Transverse colon (tissue), 4 donors: ENCODE measurements around the gene PDZD2. TPM values are rescaled to one million over a fixed set of nuclear protein-coding genes. Genes with fewer than 3 reads are reported as not detected.

ENCODE experiments used
- DNase-seq: peaks from one replicate; pipeline ENCODE4 v3.0.0-alpha.2; 2019
- H3K27ac ChIP-seq, 4 donors: fragments of 200-600 bp; sonication (generic); 2 replicates each; pipeline ENCODE4 v1.5.1; 2016 to 2018; ENCODE audit warnings: inconsistent platforms in 4 of 4
- H3K27me3 ChIP-seq: fragments of 200-600 bp; sonication (generic); 2 replicates; pipeline ENCODE4 v1.5.1; 2017; ENCODE audit warnings: inconsistent platforms
- H3K36me3 ChIP-seq, 4 donors: fragments of 200-600 bp; sonication (generic); 2 replicates each; pipeline ENCODE4 v1.5.1; 2017 to 2019; ENCODE audit warnings: inconsistent platforms in 4 of 4
- H3K4me1 ChIP-seq, 4 donors: fragments of 200-600 bp; sonication (generic); 2 replicates each; pipeline ENCODE4 v1.5.1; 2017 to 2020; ENCODE audit warnings: inconsistent platforms in 4 of 4
- H3K4me3 ChIP-seq, 4 donors: fragments of 200-600 bp; sonication (generic); 1 replicate in 1 of 4; 2 replicates in 3 of 4; pipeline versions ENCODE4 v1.5.1 to v1.6.1; 2017 to 2019; ENCODE audit warnings: inconsistent platforms in 4 of 4
- H3K9me3 ChIP-seq, 2 donors: fragments of 200-600 bp; sonication (generic); 2 replicates each; pipeline ENCODE4 v1.5.1; 2017 to 2019; ENCODE audit warnings: inconsistent platforms in 2 of 2
- CTCF ChIP-seq, 5 experiments: fragments of 200-600 bp in 3 of 5; fragments of 450-650 bp in 2 of 5; sonication (generic) in 3 of 5; IDR thresholded peaks; 1 replicate in 2 of 5; 2 replicates in 3 of 5; pipeline ENCODE4 v1.5.1; 2016 to 2017; ENCODE audit warnings: antibody characterized with exemption in 5 of 5, inconsistent platforms in 3 of 5, mild to moderate bottlenecking in 2 of 5, moderate library complexity in 1 of 5
- EP300 ChIP-seq: sonication (generic); formaldehyde crosslinking; IDR thresholded peaks from one replicate; pipeline ENCODE4 v1.6.1; 2017; ENCODE audit warnings: antibody characterized with exemption, low read depth
- POLR2A ChIP-seq: fragments of 450-650 bp; IDR thresholded peaks from one replicate; pipeline ENCODE4 v1.6.1; 2016; ENCODE audit warnings: antibody characterized with exemption, mild to moderate bottlenecking, moderate library complexity
- POLR2AphosphoS5 ChIP-seq, 3 donors: sonication (generic); formaldehyde crosslinking; IDR thresholded peaks; one replicate each; pipeline ENCODE4 v1.6.1; 2016; ENCODE audit warnings: antibody characterized with exemption in 3 of 3
- WGBS, 2 donors: methylation state at CpG; one replicate each; pipeline ENCODE4 v1.1.5; 2018; ENCODE audit warnings: low coverage in 1 of 2; 5-methylcytosine and 5-hydroxymethylcytosine counted together
- in situ Hi-C, 4 donors: fragments of 200-750 bp; cut with MboI; loops; one replicate each; pipeline versions ENCODE4 v1.15.0 to v1.15.1; 2017; ENCODE audit warnings: low sequenced_read_pairs in 3 of 4, low pct_ligation_motif_present in 1 of 4, low pct_unique_long_range_greater_than_20kb in 1 of 4
- intact Hi-C: fragments of 100-400 bp; cut with DNase I; formaldehyde crosslinking; loops from one replicate; pipeline ENCODE4 v1.15.1; 2023; ENCODE audit warnings: low total_unique reads
- total RNA-seq, 4 donors: library from RNA; depleted of rRNA; stranded (reverse); fragments of >200 nt; gene quantifications; one replicate each; pipeline ENCODE4 v1.1.0, GENCODE V29; 2016

PDZD2 gene
- total RNA-seq, 4 donors from 2014 or later = 2.0 to 3.7 (median 2.8) TPM

GRCh38 chr5:31990701-31991110 is 351.8 kb downstream of the PDZD2 start:
- H3K27me3 ChIP-seq = no peaks in the 10 kb centered on the region
- intact Hi-C loops (no loop called here), in situ Hi-C loops (no loop called here)
- H3K4me1 ChIP-seq = peaks cover 0 to 6% (median 0%) of the 10 kb centered on the region in 4 donors
- H3K27ac ChIP-seq = no peak overlapping the region
- TF ChIP-seq CTCF (IDR thresholded peaks at IDR 0.05) = no peak
- TF ChIP-seq POLR2AphosphoS5 (IDR thresholded peaks at IDR 0.05) = no peak
- no peak for TF ChIP-seq EP300
- TF ChIP-seq POLR2A = no peak
- 74 to 80% methylated on average over 3 of the region's 3 CpGs for WGBS, 2 donors
- no peak overlapping the region for H3K4me3 ChIP-seq
- no peaks in the 10 kb centered on the region for H3K36me3 ChIP-seq
- no peaks in the 10 kb centered on the region for H3K9me3 ChIP-seq
- no peak for DNase-seq

- 82 to 83% methylated on average over 2 of the region's 2 CpGs for WGBS, 2 donors
- TF ChIP-seq EP300 (no peak), POLR2A (no peak), POLR2AphosphoS5 (IDR thresholded peaks at IDR 0.05) (no peak), CTCF (IDR thresholded peaks at IDR 0.05) (no peak)
- intact Hi-C loops = no loop called here
- Histone ChIP-seq H3K27me3 (no peaks in the 10 kb centered on the region), H3K4me3 (no peak overlapping the region), H3K9me3 (no peaks in the 10 kb centered on the region), H3K36me3 (no peaks in the 10 kb centered on the region), H3K27ac (no peak overlapping the region), H3K4me1 (peaks cover 0 to 6% (median 0%) of the 10 kb centered on the region in 4 donors)
- in situ Hi-C loops = no loop called here
- no peak for DNase-seq
These were observed 353.4 kb downstream of the PDZD2 start for GRCh38 chr5:31992377-31992776.

GRCh38 chr5:31993165-31993961 is 354.4 kb downstream of the PDZD2 start:
- no peak for DNase-seq
- Histone ChIP-seq H3K4me1 (peaks cover 0 to 6% (median 0%) of the 10 kb centered on the region in 4 donors), H3K4me3 (no peak overlapping the region), H3K27me3 (no peaks in the 10 kb centered on the region), H3K9me3 (no peaks in the 10 kb centered on the region), H3K36me3 (no peaks in the 10 kb centered on the region), H3K27ac (no peak overlapping the region)
- intact Hi-C loops (no loop called here), in situ Hi-C loops (no loop called here)
- TF ChIP-seq POLR2AphosphoS5 (IDR thresholded peaks at IDR 0.05) = no peak
- TF ChIP-seq POLR2A = no peak
- no peak for TF ChIP-seq CTCF (IDR thresholded peaks at IDR 0.05)
- TF ChIP-seq EP300 = no peak
- 58 to 90% methylated on average over 3 to 6 of the region's 6 CpGs for WGBS, 2 donors

- no peaks in the 10 kb centered on the region for H3K9me3 ChIP-seq
- TF ChIP-seq EP300 (no peak), POLR2A (no peak), CTCF (IDR thresholded peaks at IDR 0.05) (no peak), POLR2AphosphoS5 (IDR thresholded peaks at IDR 0.05) (no peak)
- H3K36me3 ChIP-seq = no peaks in the 10 kb centered on the region
- in situ Hi-C loops = no loop called here
- DNase-seq = no peak
- intact Hi-C loops = no loop called here
- no peak overlapping the region for H3K4me3 ChIP-seq
- WGBS, 2 donors = 93% methylated on average over 4 of the region's 4 CpGs; no CpG with 5 or more reads in 1 of the 2 donors
- no peak overlapping the region for H3K27ac ChIP-seq
- peaks cover 0 to 3% (median 0%) of the 10 kb centered on the region in 4 donors for H3K4me1 ChIP-seq
- no peaks in the 10 kb centered on the region for H3K27me3 ChIP-seq
These were observed 356.1 kb downstream of the PDZD2 start for GRCh38 chr5:31995006-31995405.
